ENCODE results near the gene CCDC9. TPM values are rescaled to one million over a fixed set of nuclear protein-coding genes. Genes with fewer than 3 reads are reported as not detected.

The CCDC9 gene
- 34.4 and 36.1 TPM in 2 replicates for total RNA-seq
- long read RNA-seq: 0 reads

DNA sequence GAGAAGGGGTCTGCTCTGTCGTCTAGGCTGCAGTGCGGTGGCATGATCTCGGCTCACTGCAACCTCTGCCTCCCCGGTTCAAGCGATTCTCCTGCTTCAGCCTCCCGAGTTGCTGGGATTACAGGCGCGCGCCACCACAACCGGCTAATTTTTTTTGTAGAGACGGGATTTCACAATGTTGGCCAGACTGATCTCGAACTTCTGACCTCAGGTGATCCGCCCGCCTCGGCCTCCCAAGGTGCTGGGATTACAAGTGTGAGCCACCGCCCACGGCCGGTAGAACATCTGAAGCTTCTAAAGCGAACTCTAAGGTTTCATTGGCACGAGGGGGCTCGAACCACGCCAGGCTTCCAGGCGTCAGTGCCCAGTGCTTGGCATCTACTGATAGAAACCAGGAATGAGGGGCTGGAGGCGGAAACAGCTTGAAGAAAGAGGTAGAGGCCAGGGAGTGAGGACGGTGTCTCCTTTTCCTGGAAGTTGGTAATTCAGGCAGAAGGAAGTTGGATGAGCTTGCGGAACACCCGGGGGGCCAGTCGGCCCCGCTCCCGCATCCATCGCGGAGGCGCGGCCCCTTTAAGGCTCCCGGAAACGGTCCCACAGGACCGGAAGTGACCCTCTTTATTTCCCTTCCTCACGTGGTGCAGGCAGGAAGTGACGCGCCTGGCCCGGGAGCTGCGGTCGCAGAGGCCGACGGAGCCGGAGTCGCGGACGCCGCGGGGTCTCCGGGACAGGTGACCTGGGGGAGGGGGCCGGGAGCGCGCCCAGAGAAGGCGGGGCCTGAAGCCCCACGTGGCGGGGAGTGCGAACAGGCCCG is at the start of gene CCDC9:
CCDC9 (plus strand) TSS at position 647 of the 814 bp plus-strand sequence. CDS start 1,876 bp downstream, outside the sequence.
- Mint-ChIP-seq H3K4me3 (ENCODE audit: low read depth) (peak within 1 kb of the TSS; percentile 87), H3K9me3 (ENCODE audit: low read depth) (no peaks in the 10 kb centered on the region), H3K27me3 (no peaks in the 10 kb centered on the region), H3K36me3 (ENCODE audit: insufficient read depth) (peaks cover 21% of the 10 kb centered on the region), H3K4me1 (ENCODE audit: low read depth) (peaks cover 14% of the 10 kb centered on the region), H3K27ac (peak within 1 kb of the TSS; percentile 98)
- DNase-seq (ENCODE audit: low spot score, unreplicated experiment): peak; percentile 95
- TF ChIP-seq, protein P1, sequence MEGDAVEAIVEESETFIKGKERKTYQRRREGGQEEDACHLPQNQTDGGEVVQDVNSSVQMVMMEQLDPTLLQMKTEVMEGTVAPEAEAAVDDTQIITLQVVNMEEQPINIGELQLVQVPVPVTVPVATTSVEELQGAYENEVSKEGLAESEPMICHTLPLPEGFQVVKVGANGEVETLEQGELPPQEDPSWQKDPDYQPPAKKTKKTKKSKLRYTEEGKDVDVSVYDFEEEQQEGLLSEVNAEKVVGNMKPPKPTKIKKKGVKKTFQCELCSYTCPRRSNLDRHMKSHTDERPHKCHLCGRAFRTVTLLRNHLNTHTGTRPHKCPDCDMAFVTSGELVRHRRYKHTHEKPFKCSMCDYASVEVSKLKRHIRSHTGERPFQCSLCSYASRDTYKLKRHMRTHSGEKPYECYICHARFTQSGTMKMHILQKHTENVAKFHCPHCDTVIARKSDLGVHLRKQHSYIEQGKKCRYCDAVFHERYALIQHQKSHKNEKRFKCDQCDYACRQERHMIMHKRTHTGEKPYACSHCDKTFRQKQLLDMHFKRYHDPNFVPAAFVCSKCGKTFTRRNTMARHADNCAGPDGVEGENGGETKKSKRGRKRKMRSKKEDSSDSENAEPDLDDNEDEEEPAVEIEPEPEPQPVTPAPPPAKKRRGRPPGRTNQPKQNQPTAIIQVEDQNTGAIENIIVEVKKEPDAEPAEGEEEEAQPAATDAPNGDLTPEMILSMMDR (IDR thresholded peaks at IDR 0.05; ENCODE audit: unreplicated experiment): no peak

DNA sequence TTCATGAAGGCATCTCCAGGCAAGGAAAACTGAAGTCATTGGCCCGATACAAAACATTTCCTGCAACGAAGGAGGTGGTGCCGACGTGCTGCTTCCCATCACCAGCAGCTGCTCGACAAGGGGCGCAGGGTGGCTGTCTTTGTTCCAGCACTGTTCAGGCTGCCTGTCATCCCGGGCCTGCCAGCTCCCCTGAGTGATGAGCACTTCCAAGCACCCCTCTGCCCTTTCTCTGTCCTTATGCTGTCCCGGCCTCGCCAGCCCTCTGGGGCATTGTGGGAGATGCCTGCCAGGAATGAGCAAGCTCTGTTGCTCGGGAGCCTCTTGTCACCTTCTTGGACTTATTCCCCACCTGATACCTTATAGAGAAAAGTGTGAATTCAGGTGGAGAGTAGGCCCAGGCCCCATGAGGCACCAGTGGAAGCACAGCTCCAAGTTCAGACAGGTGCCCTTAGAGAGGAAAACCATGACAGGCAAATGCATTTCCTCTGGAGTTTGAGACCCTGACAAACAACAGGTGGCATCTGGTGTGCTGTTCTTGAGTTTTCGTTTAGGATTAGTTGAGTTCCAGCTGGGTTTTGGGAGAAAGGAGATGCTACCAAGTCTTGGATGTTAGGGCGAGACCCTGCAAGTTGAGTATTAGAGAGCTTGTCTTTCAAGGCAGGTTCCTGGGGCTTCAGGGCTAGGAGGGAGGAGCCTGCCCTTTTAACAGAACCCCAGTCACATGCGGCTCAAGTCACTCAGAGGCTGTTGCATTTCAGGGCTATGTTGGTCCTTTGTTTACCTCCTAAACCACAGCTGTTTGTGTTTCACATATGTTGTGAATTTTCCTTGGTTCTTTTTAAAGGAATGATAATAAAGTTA is 46.8 kb upstream of the CCDC9 start:
- Mint-ChIP-seq H3K27me3 (no peaks in the 10 kb centered on the region), H3K27ac (peak overlapping the region; percentile 84), H3K9me3 (ENCODE audit: low read depth) (no peaks in the 10 kb centered on the region), H3K4me1 (ENCODE audit: low read depth) (peaks cover 4% of the 10 kb centered on the region), H3K36me3 (ENCODE audit: insufficient read depth) (peaks cover 31% of the 10 kb centered on the region), H3K4me3 (ENCODE audit: low read depth) (no peak overlapping the region)
- DNase-seq (ENCODE audit: low spot score, unreplicated experiment): no peak
- TF ChIP-seq, protein P1 (IDR thresholded peaks at IDR 0.05; ENCODE audit: unreplicated experiment): no peak

DNA sequence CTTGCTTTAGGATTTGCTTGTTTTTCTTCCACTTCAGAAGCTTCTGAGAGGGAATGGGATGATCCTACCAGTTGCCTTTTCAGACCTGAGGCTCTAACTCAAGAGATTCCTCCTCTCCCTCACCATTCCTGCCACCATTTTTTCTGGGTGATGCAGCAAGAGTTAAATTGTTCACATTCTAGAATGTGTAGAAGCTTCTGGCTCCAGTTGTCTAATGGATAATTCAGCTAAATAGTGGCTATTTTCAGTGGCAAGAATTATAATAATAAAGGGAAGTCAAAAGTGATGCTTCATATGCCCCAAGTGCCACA is 46.2 kb upstream of the CCDC9 start:
- H3K9me3 Mint-ChIP-seq (ENCODE audit: low read depth): no peaks in the 10 kb centered on the region
- no peaks in the 10 kb centered on the region for H3K27me3 Mint-ChIP-seq
- no peak overlapping the region for H3K4me3 Mint-ChIP-seq (ENCODE audit: low read depth)
- DNase-seq (ENCODE audit: low spot score, unreplicated experiment): no peak
- TF ChIP-seq, protein P1 (IDR thresholded peaks at IDR 0.05; ENCODE audit: unreplicated experiment): no peak
- H3K27ac Mint-ChIP-seq: no peak overlapping the region
- H3K36me3 Mint-ChIP-seq (ENCODE audit: insufficient read depth): peaks cover 26% of the 10 kb centered on the region
- peaks cover 4% of the 10 kb centered on the region for H3K4me1 Mint-ChIP-seq (ENCODE audit: low read depth)

DNA sequence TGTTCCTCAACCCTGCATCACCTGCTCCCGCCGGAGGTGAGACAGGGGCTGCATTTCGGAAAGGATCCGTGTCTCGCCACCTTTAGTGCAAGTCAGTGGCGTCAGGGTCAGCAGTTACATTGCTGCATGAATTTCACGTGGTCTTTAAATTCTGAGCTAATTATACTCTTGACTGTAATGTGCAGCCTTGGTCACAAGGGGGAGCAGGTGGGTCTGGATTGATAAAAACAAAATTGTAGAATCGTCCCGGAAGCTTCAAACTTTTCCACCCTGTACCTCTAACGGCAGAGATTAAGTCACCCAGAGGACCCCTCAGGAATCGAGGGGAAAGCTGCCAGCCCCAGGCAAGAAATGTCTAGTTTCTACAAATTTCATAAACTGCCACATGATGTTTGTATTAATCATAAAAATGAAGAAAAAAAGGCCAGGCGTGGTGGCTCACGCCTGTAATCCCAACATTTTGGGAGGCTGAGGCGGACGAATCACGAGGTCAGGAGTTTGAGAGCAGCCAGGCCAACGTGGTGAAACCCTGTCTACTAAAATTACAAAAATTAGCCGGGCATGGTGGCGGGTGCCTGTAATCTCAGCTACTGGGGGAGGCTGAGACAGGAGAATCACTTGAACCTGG is 45.5 kb upstream of the CCDC9 start:
- H3K4me3 Mint-ChIP-seq (ENCODE audit: low read depth): no peak overlapping the region
- TF ChIP-seq, protein P1 (IDR thresholded peaks at IDR 0.05; ENCODE audit: unreplicated experiment): peak; percentile 77
- no peaks in the 10 kb centered on the region for H3K27me3 Mint-ChIP-seq
- peaks cover 23% of the 10 kb centered on the region for H3K36me3 Mint-ChIP-seq (ENCODE audit: insufficient read depth)
- no peaks in the 10 kb centered on the region for H3K9me3 Mint-ChIP-seq (ENCODE audit: low read depth)
- H3K4me1 Mint-ChIP-seq (ENCODE audit: low read depth): peaks cover 4% of the 10 kb centered on the region
- peak overlapping the region; percentile 85 for H3K27ac Mint-ChIP-seq
- peak; percentile 69 for DNase-seq (ENCODE audit: low spot score, unreplicated experiment)

DNA sequence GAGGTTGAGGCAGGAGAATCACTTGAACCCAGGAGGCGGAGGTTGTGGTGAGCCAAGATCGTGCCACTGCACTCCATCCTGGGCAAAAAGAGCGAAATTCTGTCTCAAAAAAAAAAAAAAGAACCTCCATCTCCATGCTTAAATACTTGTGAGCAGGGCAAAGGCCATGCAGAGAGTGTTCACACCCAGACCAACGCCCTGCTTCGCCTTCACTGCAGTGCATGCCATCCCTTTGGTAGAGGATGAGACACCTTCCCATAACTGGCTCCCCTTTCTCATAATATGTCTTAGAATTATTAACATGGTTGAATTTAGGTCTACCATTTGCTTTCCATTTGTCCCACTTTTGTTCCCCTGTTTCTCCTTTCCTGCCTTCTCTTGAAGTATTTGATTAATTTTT is 40.7 kb upstream of the CCDC9 start:
- TF ChIP-seq, protein P1 (IDR thresholded peaks at IDR 0.05; ENCODE audit: unreplicated experiment): no peak
- no peaks in the 10 kb centered on the region for H3K27me3 Mint-ChIP-seq
- no peak overlapping the region for H3K4me3 Mint-ChIP-seq (ENCODE audit: low read depth)
- peaks cover 3% of the 10 kb centered on the region for H3K4me1 Mint-ChIP-seq (ENCODE audit: low read depth)
- H3K9me3 Mint-ChIP-seq (ENCODE audit: low read depth): no peaks in the 10 kb centered on the region
- peak overlapping the region; percentile 43 for H3K27ac Mint-ChIP-seq
- DNase-seq (ENCODE audit: low spot score, unreplicated experiment): no peak
- peaks cover 3% of the 10 kb centered on the region for H3K36me3 Mint-ChIP-seq (ENCODE audit: insufficient read depth)
